ENCODE data around the gene KIFC3.

GRCh38 chr16:57743458-57743857 lies 58.8 kb downstream of the KIFC3 start:
- TF ChIP-seq POLR2A (IDR thresholded peaks at IDR 0.05) (no peak), CTCF (IDR thresholded peaks at IDR 0.05) (no peak)
